ENCODE results near the gene CLIP1. TPM values are rescaled to one million over a fixed set of nuclear protein-coding genes. Genes with fewer than 3 reads are reported as not detected.
A peak's percentile ranks its signal among the peaks of the same experiment; 100 is the strongest.

The CLIP1 gene
- total RNA-seq, 2 experiments from 2014 or later, result 53.9 to 58.6 TPM

DNA sequence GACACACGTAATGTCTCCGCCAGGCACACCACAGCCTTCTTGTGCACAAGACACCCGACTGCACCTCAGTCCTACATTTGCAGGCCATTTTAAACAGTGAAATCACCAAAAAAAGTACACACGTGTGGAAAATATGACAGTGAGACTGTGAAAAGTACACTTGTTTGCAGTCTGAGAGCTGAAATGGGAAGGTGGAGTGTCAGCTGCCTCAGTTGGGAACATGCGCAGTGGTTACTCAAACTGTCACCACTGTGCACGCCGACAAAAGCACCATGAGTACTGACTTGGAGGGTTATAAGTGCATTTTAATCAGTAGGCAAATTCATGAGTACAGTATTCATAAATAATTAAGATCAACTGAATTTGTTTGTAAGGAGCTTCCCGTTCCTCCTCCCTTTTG, 171.9 kb downstream of the CLIP1 start:
- no peak for DNase-seq
- no peaks in the 10 kb centered on the region for H3K9me3 Mint-ChIP-seq (ENCODE audit: low read depth)
- H3K36me3 Mint-ChIP-seq (ENCODE audit: low read depth), result peaks cover 24% of the 10 kb centered on the region
- no peaks in the 10 kb centered on the region for H3K27me3 Mint-ChIP-seq
- H3K4me1 Mint-ChIP-seq, result peaks cover 9% of the 10 kb centered on the region
- ChIA-PET POLR2A (no interaction called here), CTCF (interaction anchor here (0.6 kb wide), 1 partner anchor 200 kb away, joined by 3 read pairs; no protein-coding TSS in a partner anchor)
- ATAC-seq, result no peak
- H3K27ac Mint-ChIP-seq, result no peak overlapping the region
- H3K4me3 Mint-ChIP-seq, result no peak overlapping the region
- intact Hi-C loops (cut with DNase I, micrococcal nuclease), result no loop called here

DNA sequence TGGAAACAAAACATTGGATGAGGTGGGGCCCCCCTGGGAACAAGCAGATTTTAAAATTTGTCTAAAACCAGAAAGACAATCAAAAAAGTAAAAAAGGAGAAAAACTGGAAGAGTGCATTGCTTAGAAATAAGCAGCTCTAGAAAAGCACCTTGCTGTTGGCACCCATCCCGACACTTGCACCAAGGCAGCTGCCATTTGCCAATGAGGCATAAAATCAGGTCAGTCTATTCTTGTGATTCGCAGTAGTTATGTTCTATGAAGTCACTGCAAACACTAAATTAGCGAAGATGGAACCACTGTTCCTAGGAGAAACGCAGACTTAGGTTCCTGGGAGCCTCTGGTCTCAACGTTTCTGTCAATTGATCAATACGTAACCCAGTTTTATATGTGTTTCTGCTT, 172.4 kb downstream of the CLIP1 start:
- no peak overlapping the region for H3K4me3 Mint-ChIP-seq
- intact Hi-C loops (cut with DNase I, micrococcal nuclease), result no loop called here

DNA sequence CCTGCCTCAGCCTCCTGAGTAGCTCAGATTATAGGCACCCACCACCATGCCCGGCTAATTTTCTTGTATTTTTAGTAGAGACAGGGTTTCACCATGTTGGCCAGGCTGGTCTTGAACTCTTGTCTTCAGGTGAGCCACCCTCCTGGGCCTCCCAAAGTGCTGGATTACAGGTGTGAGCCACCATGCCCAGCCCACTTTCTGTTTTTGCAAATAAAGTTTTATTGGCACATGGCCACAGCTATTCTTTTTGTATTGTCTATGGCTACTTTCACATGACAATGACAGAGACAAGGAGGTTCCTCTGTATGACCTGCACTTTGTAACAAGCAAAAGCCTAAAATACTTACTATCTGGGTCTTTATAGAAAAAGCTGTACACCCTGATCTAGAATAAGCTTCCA, 176.9 kb downstream of the CLIP1 start:
- ChIA-PET POLR2A (no interaction called here), CTCF (interaction anchor here (0.5 to 1.5 kb wide), 6 partner anchors 20 to 1772 kb away, joined by 3 to 6 read pairs (median 3); partner anchors contain the start of genes DIABLO and VPS33A)
- DNase-seq (no peak), ATAC-seq (no peak)
- peaks cover 27% of the 10 kb centered on the region for H3K4me1 Mint-ChIP-seq
- intact Hi-C loops (cut with DNase I, micrococcal nuclease), result loop anchor here in 1 of 2 experiments (2.0 kb wide), 1 partner anchor 19 kb away; the partner anchor contains the start of gene DIABLO
- H3K27ac Mint-ChIP-seq, result peak overlapping the region; percentile 70
- no peaks in the 10 kb centered on the region for H3K9me3 Mint-ChIP-seq (ENCODE audit: low read depth)
- peaks cover 32% of the 10 kb centered on the region for H3K36me3 Mint-ChIP-seq (ENCODE audit: low read depth)
- no peaks in the 10 kb centered on the region for H3K27me3 Mint-ChIP-seq
- H3K4me3 Mint-ChIP-seq, result peak overlapping the region; percentile 64

More for the DNA sequence above, 172.4 kb downstream of the CLIP1 start:
- DNase-seq, result no peak
- Mint-ChIP-seq H3K27ac (no peak overlapping the region), H3K9me3 (ENCODE audit: low read depth) (no peaks in the 10 kb centered on the region), H3K27me3 (no peaks in the 10 kb centered on the region), H3K36me3 (ENCODE audit: low read depth) (peaks cover 22% of the 10 kb centered on the region), H3K4me1 (peaks cover 14% of the 10 kb centered on the region)
- ChIA-PET CTCF (interaction anchor here (0.6 kb wide), 1 partner anchor 199 kb away, joined by 3 read pairs; no protein-coding TSS in a partner anchor), POLR2A (no interaction called here)
- no peak for ATAC-seq

DNA sequence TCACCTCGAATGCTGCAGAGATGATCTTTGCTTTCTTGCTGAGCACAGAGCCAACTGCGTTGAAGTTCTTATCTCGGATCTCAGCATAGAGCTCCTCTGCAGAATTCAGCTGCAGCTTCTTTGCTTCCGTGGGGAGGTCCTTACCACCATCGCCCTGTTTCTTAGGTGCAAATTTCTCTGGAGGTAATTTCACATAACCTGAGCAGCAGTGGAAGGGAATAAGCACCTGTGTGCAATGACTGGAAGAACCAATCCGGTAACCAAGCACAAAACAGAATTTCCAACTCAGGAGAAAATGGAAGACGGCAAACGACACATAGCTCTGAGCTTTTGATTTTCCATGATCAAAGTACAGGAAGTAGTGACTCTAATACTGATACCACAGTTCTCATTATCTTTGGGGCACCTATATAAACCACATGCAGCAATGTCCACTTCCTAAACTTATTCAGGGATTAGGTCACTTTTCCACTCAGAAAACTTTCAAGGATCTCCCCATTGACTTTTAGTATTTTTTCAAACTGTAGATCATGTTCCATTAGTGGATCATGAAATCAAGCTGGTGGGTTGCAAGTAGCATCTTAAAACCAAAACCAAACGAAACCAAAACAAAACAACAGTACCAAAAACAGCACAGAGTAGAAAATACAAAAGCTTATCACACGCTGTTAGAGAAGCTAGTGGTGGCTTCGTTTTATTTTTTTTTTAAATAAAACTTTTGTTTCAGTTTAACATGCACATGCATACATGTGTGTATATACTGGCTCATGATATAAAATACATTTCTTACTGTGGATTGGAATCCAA, 177.7 kb downstream of the CLIP1 start:
- peak overlapping the region; percentile 64 for H3K4me3 Mint-ChIP-seq
- H3K9me3 Mint-ChIP-seq (ENCODE audit: low read depth), result no peaks in the 10 kb centered on the region
- no peaks in the 10 kb centered on the region for H3K27me3 Mint-ChIP-seq
- ATAC-seq (peak; percentile 84), DNase-seq (no peak)
- intact Hi-C loops (cut with DNase I, micrococcal nuclease), result loop anchor here in 1 of 2 experiments (2.0 kb wide), 1 partner anchor 18 kb away; the partner anchor contains the start of gene DIABLO
- H3K27ac Mint-ChIP-seq, result peak overlapping the region; percentile 92
- CTCF ChIA-PET, result interaction anchor here (0.7 to 1.6 kb wide), 8 partner anchors 11 to 327 kb away, joined by 3 to 7 read pairs (median 3); partner anchors contain the start of genes CFAP251 and VPS33A
- H3K36me3 Mint-ChIP-seq (ENCODE audit: low read depth), result peaks cover 35% of the 10 kb centered on the region
- H3K4me1 Mint-ChIP-seq, result peaks cover 28% of the 10 kb centered on the region
- POLR2A ChIA-PET, result interaction anchor here (0.7 to 1.1 kb wide), 4 partner anchors 19 to 84 kb away, joined by 3 to 7 read pairs (median 5); partner anchors contain the start of gene DIABLO

DNA sequence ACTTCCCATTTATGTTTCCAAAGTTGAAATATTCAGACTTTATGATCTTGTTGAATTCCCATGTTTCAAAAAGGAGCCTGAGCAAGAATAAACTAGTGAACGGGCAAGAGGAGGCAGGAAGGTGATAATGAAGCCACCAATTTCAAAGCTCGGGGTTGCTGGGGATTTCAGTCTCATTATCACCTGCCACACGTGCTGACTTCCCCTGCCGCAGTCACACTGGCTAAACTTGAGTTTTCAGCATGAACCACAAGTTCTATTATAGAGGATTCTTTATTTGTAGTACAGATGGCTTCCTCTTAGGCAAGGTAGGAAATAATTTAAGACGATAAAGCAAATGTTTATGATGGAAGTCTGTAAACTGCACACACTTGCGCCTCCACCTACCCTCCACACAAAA, 178.5 kb downstream of the CLIP1 start:
- Mint-ChIP-seq H3K27ac (peak overlapping the region; percentile 92), H3K36me3 (ENCODE audit: low read depth) (peaks cover 29% of the 10 kb centered on the region), H3K4me1 (peaks cover 28% of the 10 kb centered on the region), H3K4me3 (peak overlapping the region; percentile 64), H3K9me3 (ENCODE audit: low read depth) (no peaks in the 10 kb centered on the region), H3K27me3 (no peaks in the 10 kb centered on the region)
- DNase-seq (no peak), ATAC-seq (peak; percentile 16)
- ChIA-PET POLR2A (interaction anchor here (1.0 to 1.1 kb wide), 2 partner anchors 18 to 23 kb away, joined by 6 to 7 read pairs; partner anchors contain the start of gene DIABLO), CTCF (interaction anchor here (0.9 to 1.6 kb wide), 4 partner anchors 11 to 38 kb away, joined by 3 to 6 read pairs (median 4); partner anchors contain the start of gene VPS33A)
- intact Hi-C loops (cut with DNase I, micrococcal nuclease), result loop anchor here in 1 of 2 experiments (2.0 kb wide), 1 partner anchor 17 kb away; the partner anchor contains the start of gene DIABLO

DNA sequence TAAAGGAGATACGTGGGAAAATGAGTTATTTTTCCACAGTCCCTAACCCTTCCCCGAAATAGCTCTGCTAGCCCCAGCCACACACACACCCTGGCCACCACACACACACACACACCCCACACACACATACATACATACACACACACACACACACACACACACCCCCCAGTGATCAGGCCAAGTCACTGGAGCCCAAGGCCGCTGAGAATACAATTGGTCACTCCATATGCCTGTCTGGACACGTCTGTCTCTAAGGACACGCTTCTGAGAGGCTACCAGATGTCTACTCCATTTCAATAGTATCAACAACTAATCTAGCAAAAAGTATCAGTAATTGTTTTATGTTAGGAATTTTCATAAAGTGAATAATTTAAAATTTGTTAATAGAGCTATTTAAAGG, 183.6 kb downstream of the CLIP1 start:
- no peak for DNase-seq
- no peak for ATAC-seq
- intact Hi-C loops (cut with DNase I, micrococcal nuclease), result no loop called here
- Mint-ChIP-seq H3K4me3 (no peak overlapping the region), H3K9me3 (ENCODE audit: low read depth) (no peaks in the 10 kb centered on the region), H3K27ac (no peak overlapping the region), H3K27me3 (no peaks in the 10 kb centered on the region), H3K4me1 (peaks cover 7% of the 10 kb centered on the region), H3K36me3 (ENCODE audit: low read depth) (peaks cover 32% of the 10 kb centered on the region)
- ChIA-PET POLR2A (interaction anchor here (0.6 kb wide), 1 partner anchor 85 kb away, joined by 4 read pairs; no protein-coding TSS in a partner anchor), CTCF (interaction anchor here (0.6 kb wide), 1 partner anchor 123 kb away, joined by 3 read pairs; no protein-coding TSS in a partner anchor)

DNA sequence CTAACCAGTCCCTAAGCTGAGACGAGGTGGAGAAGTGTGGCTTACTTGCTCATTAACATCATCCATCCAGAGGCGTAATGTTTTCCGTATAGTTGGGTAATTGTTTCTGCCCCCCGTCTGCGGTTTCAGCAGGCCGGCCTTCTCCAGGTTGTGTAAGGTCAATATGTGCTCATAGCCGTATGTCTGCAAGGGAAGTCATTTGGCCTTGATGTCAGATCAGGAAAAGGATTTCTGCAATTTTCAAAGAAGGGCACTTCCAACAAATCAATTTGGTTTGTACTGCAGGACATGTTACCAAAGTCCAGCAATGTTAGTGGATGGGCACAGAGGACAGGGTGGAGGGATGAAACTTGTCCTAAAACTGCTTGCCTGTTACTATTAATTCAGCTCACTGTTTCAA, 186.7 kb downstream of the CLIP1 start:
- DNase-seq (no peak), ATAC-seq (no peak)
- intact Hi-C loops (cut with DNase I, micrococcal nuclease), result no loop called here
- no peak overlapping the region for H3K27ac Mint-ChIP-seq
- ChIA-PET POLR2A (no interaction called here), CTCF (interaction anchor here (0.7 kb wide), 1 partner anchor 19 kb away, joined by 3 read pairs; no protein-coding TSS in a partner anchor)
- H3K4me3 Mint-ChIP-seq, result no peak overlapping the region
- H3K4me1 Mint-ChIP-seq, result peaks cover 2% of the 10 kb centered on the region
- H3K36me3 Mint-ChIP-seq (ENCODE audit: low read depth), result peaks cover 35% of the 10 kb centered on the region
- H3K9me3 Mint-ChIP-seq (ENCODE audit: low read depth), result no peaks in the 10 kb centered on the region
- H3K27me3 Mint-ChIP-seq, result no peaks in the 10 kb centered on the region

DNA sequence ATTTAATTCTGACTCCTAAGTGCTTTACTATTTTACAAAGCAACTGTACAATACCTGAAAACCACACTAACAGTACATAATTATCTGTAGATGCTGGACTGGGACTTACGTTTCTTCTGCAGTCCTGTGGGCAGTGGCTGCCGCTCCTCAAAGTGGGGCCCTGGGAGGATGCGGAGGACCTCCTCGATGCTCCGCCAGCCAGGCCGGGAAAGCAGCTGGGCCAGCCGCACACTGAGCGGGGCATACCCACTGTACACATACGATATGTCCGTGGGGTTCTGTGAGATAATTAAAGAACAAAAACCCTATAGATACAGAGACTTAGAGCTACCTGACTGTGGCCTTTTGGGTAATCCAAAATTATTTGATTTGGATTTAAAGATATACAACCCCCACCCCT, 189.8 kb downstream of the CLIP1 start:
- intact Hi-C loops (cut with DNase I, micrococcal nuclease), result no loop called here
- Mint-ChIP-seq H3K4me3 (no peak overlapping the region), H3K4me1 (no peaks in the 10 kb centered on the region), H3K9me3 (ENCODE audit: low read depth) (no peaks in the 10 kb centered on the region), H3K27me3 (no peaks in the 10 kb centered on the region), H3K36me3 (ENCODE audit: low read depth) (peaks cover 27% of the 10 kb centered on the region), H3K27ac (no peak overlapping the region)
- ChIA-PET CTCF (interaction anchor here (0.8 to 1.4 kb wide), 4 partner anchors 11 to 109 kb away, joined by 3 to 4 read pairs (median 3); no protein-coding TSS in a partner anchor), POLR2A (interaction anchor here (0.6 kb wide), 1 partner anchor 9 kb away, joined by 3 read pairs; no protein-coding TSS in a partner anchor)
- no peak for ATAC-seq
- no peak for DNase-seq

DNA sequence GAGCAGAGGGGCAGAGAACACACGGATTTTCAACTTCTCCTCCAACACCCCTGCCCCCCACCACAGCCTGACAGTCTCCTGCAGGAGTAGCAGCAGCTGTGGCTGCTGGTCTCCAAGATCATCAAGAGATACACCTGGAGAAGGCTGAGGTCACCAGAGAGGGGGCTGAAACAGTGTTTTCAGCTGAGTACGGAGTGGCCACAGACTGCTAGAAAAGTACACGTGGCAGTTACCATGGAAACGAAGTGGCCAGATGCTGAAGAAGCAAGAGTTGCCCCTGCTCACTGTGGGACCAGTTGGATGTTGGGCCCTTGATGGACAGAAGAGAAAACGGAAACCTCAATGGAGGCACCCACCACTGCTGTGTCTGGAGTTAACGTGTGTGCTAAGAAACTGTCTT, 191.7 kb downstream of the CLIP1 start:
- no peak overlapping the region for H3K27ac Mint-ChIP-seq
- H3K27me3 Mint-ChIP-seq, result no peaks in the 10 kb centered on the region
- ChIA-PET CTCF (no interaction called here), POLR2A (no interaction called here)
- H3K4me3 Mint-ChIP-seq, result no peak overlapping the region
- peaks cover 7% of the 10 kb centered on the region for H3K4me1 Mint-ChIP-seq
- no peaks in the 10 kb centered on the region for H3K9me3 Mint-ChIP-seq (ENCODE audit: low read depth)
- DNase-seq (no peak), ATAC-seq (no peak)
- intact Hi-C loops (cut with DNase I, micrococcal nuclease), result no loop called here
- H3K36me3 Mint-ChIP-seq (ENCODE audit: low read depth), result peaks cover 22% of the 10 kb centered on the region

DNA sequence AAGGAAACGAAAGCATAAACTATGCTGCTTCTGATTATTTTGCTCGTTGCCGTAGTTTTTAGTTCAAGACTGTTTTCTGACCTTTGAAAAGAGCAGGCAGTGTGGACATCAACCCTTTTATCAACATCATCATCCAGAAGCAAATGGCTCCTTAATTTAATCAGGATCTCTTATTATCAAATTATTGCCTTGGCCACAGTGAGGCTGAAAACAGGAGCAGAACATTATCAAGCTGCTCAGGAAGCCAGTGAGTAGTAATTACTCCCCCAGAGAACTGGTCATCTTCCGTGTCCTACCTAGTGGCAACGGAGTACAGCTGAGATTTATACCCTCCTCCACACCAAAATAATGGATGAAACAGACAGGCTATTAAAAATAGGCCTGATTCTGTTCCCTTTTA, 194.4 kb downstream of the CLIP1 start:
- Mint-ChIP-seq H3K4me1 (peaks cover 21% of the 10 kb centered on the region), H3K4me3 (no peak overlapping the region), H3K27me3 (no peaks in the 10 kb centered on the region), H3K9me3 (ENCODE audit: low read depth) (no peaks in the 10 kb centered on the region), H3K27ac (no peak overlapping the region), H3K36me3 (ENCODE audit: low read depth) (peaks cover 24% of the 10 kb centered on the region)
- intact Hi-C loops (cut with DNase I, micrococcal nuclease), result loop anchor here (5.0 kb wide), 3 partner anchors 516 to 1101 kb away; partner anchors contain the start of genes HIP1R (in 1 of the 2) and TMEM120B (in 1 of the 2)
- ATAC-seq (no peak), DNase-seq (no peak)
- ChIA-PET POLR2A (no interaction called here), CTCF (no interaction called here)

DNA sequence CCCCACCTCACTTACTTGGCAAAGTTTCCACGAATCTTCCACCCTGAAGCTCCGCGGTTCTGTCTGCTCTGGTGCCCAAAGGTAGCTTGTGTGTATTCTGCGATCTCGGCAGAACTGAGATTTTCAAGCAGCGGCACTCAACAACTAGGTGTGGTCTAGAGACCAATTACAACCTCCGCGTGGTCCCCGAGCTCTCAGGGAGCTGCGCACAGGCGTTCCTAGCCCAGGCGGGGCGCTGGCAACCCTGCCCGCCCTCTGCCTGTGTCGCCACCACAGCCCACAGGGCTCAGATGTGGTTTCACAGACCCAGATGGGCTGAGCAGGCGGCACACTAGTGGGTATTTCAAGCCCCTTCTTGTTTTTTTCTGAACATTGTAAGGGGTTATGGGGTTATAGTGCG, 195.1 kb downstream of the CLIP1 start:
- H3K27me3 Mint-ChIP-seq, result no peaks in the 10 kb centered on the region
- CTCF ChIA-PET, result interaction anchor here (0.6 to 1.2 kb wide), 3 partner anchors 36 to 244 kb away, joined by 3 to 5 read pairs (median 4); no protein-coding TSS in a partner anchor
- peaks cover 27% of the 10 kb centered on the region for H3K36me3 Mint-ChIP-seq (ENCODE audit: low read depth)
- intact Hi-C loops (cut with DNase I, micrococcal nuclease), result loop anchor here (2.0 to 5.0 kb wide), 5 partner anchors 17 to 1100 kb away; partner anchors contain the start of genes HIP1R (in 1 of the 2) and TMEM120B (in 1 of the 2)
- H3K4me1 Mint-ChIP-seq, result peaks cover 23% of the 10 kb centered on the region
- H3K27ac Mint-ChIP-seq, result no peak overlapping the region
- H3K9me3 Mint-ChIP-seq (ENCODE audit: low read depth), result no peaks in the 10 kb centered on the region
- POLR2A ChIA-PET, result interaction anchor here (0.7 kb wide), 1 partner anchor 988 kb away, joined by 3 read pairs; no protein-coding TSS in a partner anchor
- DNase-seq, result no peak
- peak overlapping the region; percentile 92 for H3K4me3 Mint-ChIP-seq
- no peak for ATAC-seq

Measured in activated CD4-positive, alpha-beta T cell treated with anti-CD3 and anti-CD28 coated beads for 36 hours (primary cell).